Testis (tissue), 2 donors: ENCODE results near the gene WFIKKN1.

ENCODE experiments used
- CTCF ChIP-seq, 3 experiments: fragments of 450-650 bp in 2 of 3; fragments of 200-600 bp in 1 of 3; sonication (generic) in 1 of 3; IDR thresholded peaks; one replicate each; pipeline ENCODE4 v1.5.1; 2016 to 2019; ENCODE audit warnings: antibody characterized with exemption in 3 of 3, mild to moderate bottlenecking in 2 of 3, moderate library complexity in 1 of 3
- POLR2A ChIP-seq: fragments of 450-650 bp; IDR thresholded peaks from one replicate; pipeline ENCODE4 v1.6.1; 2017; ENCODE audit warnings: antibody characterized with exemption, mild to moderate bottlenecking, moderate library complexity

DNA sequence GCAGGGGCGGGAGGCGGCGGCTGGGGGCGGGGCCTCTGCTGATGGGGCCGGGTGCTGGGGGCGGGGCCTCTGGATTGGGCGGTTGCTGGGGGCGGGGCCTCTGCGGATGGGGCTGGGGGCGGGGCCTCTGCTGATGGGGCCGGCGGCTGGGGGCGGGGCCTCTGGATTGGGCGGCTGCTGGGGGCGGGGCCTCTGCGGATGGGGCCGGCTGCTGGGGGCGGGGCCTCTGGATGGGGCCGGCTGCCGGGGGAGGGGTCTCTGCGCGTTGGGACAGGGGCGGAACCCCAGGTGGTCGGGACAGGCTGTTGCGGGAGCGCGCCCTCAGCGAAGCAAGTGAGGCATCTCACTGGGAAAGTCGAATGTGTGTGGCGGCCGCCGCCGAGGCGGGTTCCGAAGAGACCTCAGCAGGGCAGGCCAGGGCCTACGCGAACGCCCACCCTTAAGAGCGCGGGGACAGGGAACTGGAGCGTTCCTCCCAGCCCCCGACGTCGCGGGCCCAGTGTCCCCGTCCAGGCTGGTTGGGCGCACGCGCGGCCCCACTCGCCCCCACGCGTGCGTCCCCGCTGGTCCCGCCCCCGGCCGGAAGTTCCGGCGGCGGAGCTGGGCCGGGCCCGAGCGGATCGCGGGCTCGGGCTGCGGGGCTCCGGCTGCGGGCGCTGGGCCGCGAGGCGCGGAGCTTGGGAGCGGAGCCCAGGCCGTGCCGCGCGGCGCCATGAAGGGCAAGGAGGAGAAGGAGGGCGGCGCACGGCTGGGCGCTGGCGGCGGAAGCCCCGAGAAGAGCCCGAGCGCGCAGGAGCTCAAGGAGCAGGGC lies 49.2 kb downstream of the WFIKKN1 start, which contains the start of gene STUB1:
- TF ChIP-seq POLR2A (no peak), CTCF (IDR thresholded peaks at IDR 0.05) (no peak)
